Left lung (tissue), 10 donors: ENCODE results near the gene CAMKK1. TPM values are rescaled to one million over a fixed set of nuclear protein-coding genes. Genes with fewer than 3 reads are reported as not detected.

Experiments
- ATAC-seq: fragments of 200-7000 bp; cut with Tn5 transposase; one replicate; pipeline ENCODE4 v1.9.1; 2020; ENCODE audit warnings: moderate library complexity
- DNase-seq, 4 donors: peaks; one replicate each; pipeline ENCODE4 v3.0.0-alpha.2; 2013 to 2020
- H3K27ac ChIP-seq, 2 donors: fragments of 200-600 bp; sonication (generic) in 1 of 2; one replicate each; pipeline versions ENCODE4 v1.5.0 to v1.8.0; 2020 to 2021
- H3K27me3 ChIP-seq, 2 donors: fragments of 200-600 bp; sonication (generic) in 1 of 2; one replicate each; pipeline versions ENCODE4 v1.5.0 to v1.8.0; 2020 to 2021
- H3K36me3 ChIP-seq, 2 donors: fragments of 200-600 bp; sonication (generic) in 1 of 2; one replicate each; pipeline versions ENCODE4 v1.5.0 to v1.8.0; 2020 to 2021
- H3K4me1 ChIP-seq, 2 donors: fragments of 200-600 bp; one replicate each; pipeline ENCODE4 v1.8.0; 2021
- H3K4me3 ChIP-seq, 2 donors: fragments of 200-600 bp; sonication (generic) in 1 of 2; one replicate each; pipeline versions ENCODE4 v1.5.0 to v1.8.0; 2020 to 2021; ENCODE audit warnings: mild to moderate bottlenecking in 1 of 2
- H3K9me3 ChIP-seq, 2 donors: fragments of 200-600 bp; sonication (generic) in 1 of 2; one replicate each; pipeline versions ENCODE4 v1.5.0 to v1.8.0; 2020 to 2021
- intact Hi-C, 2 donors: fragments of 100-400 bp; cut with DNase I; formaldehyde crosslinking; loops; one replicate each; pipeline versions ENCODE4 v1.11.2 to v1.14.2; 2022
- polyA plus RNA-seq, 6 donors: library from polyadenylated mRNA; unstranded; fragments of 120-200 nt; gene quantifications; one replicate each; pipeline ENCODE4 v1.2.1, GENCODE V29; 2013; ENCODE audit not compliant: insufficient read length in 6 of 6
- total RNA-seq, 2 donors: library from RNA; stranded (reverse); fragmentation: NEBNext Ultra II Directional; extraction: Animal tissue kit (Norgen Biotek cat#: 25700); gene quantifications; one replicate each; pipeline ENCODE4 v1.2.1, GENCODE V29; 2021
- TF ChIP-seq, protein P1 (sequence below), 2 donors: fragments of 200-600 bp; sonication (generic) in 1 of 2; IDR thresholded peaks; one replicate each; pipeline versions ENCODE4 v1.5.0 to v1.8.0; 2021; ENCODE audit warnings: antibody characterized with exemption in 2 of 2
- donor health status: DM: no; HTN: yes; CAD: no.
- donor health status: DM: no; HTN: no; CAD: no.

CAMKK1 gene
- total and polyA plus RNA-seq, 8 donors = 2.7 to 13.4 (median 3.9) TPM

DNA sequence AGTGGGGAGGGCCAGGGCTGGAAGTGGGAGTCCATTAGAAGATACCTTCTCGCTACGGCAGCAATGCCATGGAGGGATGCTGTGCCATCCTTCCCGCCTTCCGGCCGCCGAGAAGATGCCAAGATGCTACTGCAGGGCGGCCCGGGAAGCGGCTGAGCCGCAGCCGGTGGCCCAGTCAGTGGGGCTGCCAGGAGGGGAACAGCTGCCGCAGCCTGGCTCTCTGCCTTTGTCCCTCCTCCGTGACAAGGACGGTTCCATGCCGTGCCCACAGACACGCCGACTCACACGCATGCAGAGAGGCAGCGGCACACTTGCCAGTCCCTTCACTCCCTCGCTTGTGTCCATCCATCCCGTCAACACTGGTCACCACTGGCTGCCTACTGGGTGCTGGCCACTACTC lies 26.6 kb downstream of the CAMKK1 start:
- Histone ChIP-seq H3K36me3 (peaks cover 0 to 30% of the 10 kb centered on the region in 2 donors), H3K27ac (no peak overlapping the region), H3K4me3 (no peak overlapping the region), H3K27me3 (no peaks in the 10 kb centered on the region), H3K9me3 (no peaks in the 10 kb centered on the region), H3K4me1 (no peaks in the 10 kb centered on the region)
- ATAC-seq (no peak), DNase-seq (no peak)
- intact Hi-C loops = no loop called here
- TF ChIP-seq, protein P1, sequence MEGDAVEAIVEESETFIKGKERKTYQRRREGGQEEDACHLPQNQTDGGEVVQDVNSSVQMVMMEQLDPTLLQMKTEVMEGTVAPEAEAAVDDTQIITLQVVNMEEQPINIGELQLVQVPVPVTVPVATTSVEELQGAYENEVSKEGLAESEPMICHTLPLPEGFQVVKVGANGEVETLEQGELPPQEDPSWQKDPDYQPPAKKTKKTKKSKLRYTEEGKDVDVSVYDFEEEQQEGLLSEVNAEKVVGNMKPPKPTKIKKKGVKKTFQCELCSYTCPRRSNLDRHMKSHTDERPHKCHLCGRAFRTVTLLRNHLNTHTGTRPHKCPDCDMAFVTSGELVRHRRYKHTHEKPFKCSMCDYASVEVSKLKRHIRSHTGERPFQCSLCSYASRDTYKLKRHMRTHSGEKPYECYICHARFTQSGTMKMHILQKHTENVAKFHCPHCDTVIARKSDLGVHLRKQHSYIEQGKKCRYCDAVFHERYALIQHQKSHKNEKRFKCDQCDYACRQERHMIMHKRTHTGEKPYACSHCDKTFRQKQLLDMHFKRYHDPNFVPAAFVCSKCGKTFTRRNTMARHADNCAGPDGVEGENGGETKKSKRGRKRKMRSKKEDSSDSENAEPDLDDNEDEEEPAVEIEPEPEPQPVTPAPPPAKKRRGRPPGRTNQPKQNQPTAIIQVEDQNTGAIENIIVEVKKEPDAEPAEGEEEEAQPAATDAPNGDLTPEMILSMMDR (IDR thresholded peaks at IDR 0.05) = no peak

DNA sequence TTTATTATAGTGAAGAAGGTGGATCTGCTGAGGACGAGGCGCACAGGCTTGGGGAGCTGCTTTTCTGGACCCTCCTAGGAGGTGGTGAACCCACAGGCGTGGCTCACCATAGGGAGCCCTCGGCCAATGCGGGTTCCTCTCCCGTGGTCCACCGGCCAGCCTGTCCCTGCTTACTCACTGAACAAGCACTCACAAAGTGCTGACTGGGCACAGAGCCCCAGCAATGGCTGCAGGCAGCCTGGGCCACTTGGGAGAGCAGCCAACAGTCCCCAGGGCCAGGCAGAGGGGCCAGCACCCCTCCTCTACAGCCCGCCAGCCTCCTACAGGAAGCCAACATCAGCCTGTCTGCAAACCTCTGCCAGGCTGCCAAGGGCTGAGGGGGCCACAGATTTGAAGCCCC lies 27.7 kb downstream of the CAMKK1 start:
- Histone ChIP-seq H3K36me3 (peaks cover 0 to 40% of the 10 kb centered on the region in 2 donors), H3K9me3 (no peaks in the 10 kb centered on the region), H3K4me1 (no peaks in the 10 kb centered on the region), H3K27me3 (no peaks in the 10 kb centered on the region), H3K27ac (no peak overlapping the region), H3K4me3 (no peak overlapping the region)
- intact Hi-C loops = no loop called here
- ATAC-seq (peak; percentile 84), DNase-seq (peak in 2 of 4 donors; percentile 66 to 87)
- TF ChIP-seq, protein P1 (IDR thresholded peaks at IDR 0.05) = no peak

DNA sequence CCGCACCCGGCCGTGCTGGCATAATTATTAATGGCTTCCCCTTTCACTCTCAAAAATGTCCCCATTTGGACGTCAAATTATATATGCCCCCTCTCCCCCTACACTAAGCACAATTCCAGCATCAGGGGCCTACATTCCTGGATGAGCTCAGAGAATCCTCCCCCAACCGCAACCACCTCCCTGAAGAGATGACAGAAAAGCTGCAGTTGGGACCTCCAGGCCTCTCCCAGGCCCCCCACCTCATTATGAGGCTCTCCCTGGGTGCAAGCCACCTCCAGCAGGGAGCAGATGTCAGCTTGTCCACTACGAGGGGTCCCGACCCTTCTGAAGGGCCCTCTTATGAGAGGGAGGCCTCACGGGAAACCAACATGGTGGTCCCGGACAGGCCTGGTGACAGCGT lies 28.3 kb downstream of the CAMKK1 start:
- Histone ChIP-seq H3K36me3 (peaks cover 0 to 35% of the 10 kb centered on the region in 2 donors), H3K27ac (no peak overlapping the region), H3K9me3 (no peaks in the 10 kb centered on the region), H3K27me3 (no peaks in the 10 kb centered on the region), H3K4me3 (no peak overlapping the region), H3K4me1 (no peaks in the 10 kb centered on the region)
- intact Hi-C loops = no loop called here
- ATAC-seq (no peak), DNase-seq (no peak)
- TF ChIP-seq, protein P1 (IDR thresholded peaks at IDR 0.05) = no peak

DNA sequence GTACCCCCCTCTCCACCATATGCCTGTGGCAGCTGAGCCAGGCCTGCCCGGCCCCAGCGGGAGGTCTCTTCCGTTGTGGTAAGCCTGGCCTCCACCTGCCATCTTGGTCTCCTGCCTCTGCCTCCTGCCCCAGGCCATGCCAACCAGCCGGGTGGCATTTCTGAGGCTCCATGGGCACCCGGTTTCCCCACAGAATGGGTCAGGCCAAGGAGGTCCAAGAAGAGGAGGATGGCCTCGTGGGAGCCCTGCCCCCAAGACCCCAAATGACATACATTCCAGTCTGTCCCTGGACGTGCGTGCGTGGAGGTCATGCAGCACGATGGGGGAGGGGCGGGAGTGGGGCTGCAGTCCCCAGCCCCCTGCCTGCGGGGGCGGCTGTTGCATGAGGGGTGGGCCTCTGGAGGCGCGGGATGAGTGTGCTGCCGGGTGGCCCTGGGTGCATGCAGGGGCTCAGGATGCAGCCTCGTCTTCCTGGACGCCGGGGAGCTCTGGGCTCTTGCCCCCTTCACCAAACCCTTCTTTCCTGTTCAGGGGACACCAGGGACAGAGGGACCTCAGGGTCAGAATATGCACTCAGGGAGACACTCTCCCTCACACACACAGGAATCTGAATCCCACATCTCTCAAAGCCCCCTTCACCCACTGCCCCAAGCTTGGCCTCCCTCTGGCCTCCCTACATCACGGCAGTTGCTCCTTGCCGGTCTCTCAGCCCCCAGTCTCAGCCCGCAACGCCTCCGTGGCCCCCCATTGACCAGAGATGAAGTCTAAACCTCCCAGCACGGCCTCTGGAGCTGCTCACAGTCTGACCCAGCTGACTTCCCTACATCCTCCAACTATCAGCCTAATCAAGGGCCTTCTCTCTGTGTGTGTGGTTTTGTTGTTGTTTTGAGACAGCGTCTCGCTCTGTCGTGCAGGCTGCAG lies 30.8 kb downstream of the CAMKK1 start:
- Histone ChIP-seq H3K36me3 (peaks cover 0 to 24% of the 10 kb centered on the region in 2 donors), H3K27ac (no peak overlapping the region), H3K27me3 (no peaks in the 10 kb centered on the region), H3K4me3 (no peak overlapping the region), H3K4me1 (no peaks in the 10 kb centered on the region), H3K9me3 (no peaks in the 10 kb centered on the region)
- ATAC-seq (no peak), DNase-seq (no peak)
- TF ChIP-seq, protein P1 (IDR thresholded peaks at IDR 0.05) = no peak
- intact Hi-C loops = no loop called here

DNA sequence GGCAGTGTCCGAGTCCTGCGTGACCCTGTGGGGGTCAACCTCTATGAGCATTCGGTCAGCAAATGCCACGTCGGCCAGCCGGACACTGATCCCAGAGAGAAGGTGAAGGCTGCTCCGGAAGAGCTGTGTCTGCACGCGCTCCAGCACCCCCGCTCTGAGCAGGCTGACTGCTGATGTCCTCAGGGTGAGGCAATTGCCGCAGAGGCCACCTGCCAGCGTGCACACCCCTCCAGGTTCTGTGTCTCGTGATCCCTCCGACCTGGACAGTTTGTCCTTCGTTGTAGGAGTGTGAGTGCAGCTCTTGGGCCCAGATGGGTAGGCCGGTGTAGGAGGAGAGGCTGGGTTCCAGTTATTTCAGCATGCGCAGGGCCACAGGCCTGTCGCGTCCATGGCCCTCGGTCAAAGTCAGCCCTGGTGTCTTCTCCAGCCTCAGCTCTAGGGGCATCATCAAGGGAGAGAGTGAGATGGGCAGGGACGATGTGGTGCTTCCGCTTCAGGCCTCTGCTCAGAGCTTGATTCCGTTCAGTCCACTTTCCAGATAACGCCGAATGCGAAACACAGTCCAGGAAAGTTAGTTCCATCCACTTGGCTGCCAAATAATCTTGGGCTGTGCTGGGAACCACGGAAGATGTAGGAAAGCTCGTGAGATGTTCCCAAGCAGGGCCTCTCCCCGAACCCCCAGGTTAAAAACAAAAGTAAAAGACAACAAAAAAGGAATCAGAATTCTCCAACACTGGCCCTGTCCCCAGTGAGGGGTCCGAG lies 31.7 kb downstream of the CAMKK1 start:
- DNase-seq = no peak
- peaks cover 0 to 24% of the 10 kb centered on the region in 2 donors for H3K36me3 ChIP-seq
- H3K9me3 ChIP-seq = no peaks in the 10 kb centered on the region
- no peak overlapping the region for H3K27ac ChIP-seq
- H3K4me3 ChIP-seq = no peak overlapping the region
- H3K27me3 ChIP-seq = no peaks in the 10 kb centered on the region
- intact Hi-C loops = no loop called here
- TF ChIP-seq, protein P1 (IDR thresholded peaks at IDR 0.05) = no peak
- no peak for ATAC-seq
- H3K4me1 ChIP-seq = no peaks in the 10 kb centered on the region
